HG03520 (cell line): Measurements from ENCODE around the gene HBS1L.

Source experiments
- ATAC-seq: cut with Tn5 transposase; IDR thresholded peaks from one replicate; pipeline ENCODE4 v1.9.1; 2021; ENCODE audit warnings: mild to moderate bottlenecking, moderate library complexity; ENCODE audit not compliant: unreplicated experiment

Gene HBS1L

DNA sequence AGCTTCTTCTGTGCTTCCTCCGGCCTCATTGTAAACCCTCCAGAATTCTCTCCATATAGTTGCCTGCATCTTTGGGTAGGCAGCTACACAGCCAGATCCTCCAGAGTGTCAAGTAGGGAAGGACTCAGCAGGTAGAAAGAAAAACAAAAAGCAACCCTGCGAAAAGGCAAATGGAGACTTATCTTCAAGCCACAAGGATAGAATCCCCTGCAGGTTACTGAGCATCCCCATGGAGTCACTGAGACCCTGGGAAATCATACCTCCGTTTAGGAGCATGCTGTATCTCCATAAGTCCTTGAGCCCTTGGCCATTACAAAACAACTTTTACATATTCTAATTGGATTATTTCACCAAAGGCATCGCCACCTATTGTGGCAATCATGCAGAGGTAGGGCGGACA is 133.3 kb downstream of the HBS1L start:
- ATAC-seq = no peak

DNA sequence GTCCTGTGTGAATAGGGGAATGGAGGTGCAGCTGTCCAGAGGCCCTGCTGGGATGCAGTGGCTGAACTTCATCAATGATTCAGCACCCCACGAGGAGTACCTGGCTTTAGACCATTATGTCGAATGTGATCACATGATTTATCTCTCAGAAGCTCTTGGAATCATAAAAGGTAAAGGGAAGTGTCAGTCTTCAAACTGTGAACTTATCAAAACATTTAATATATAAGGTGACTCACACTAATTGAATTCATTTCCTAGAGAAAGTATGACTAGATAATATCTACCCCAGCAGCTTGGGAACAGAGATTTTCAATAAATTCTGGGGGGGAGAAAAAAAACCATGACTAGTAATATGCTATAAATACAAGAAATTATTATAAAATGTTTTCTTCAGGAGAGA is 134.2 kb downstream of the HBS1L start:
- ATAC-seq = no peak

DNA sequence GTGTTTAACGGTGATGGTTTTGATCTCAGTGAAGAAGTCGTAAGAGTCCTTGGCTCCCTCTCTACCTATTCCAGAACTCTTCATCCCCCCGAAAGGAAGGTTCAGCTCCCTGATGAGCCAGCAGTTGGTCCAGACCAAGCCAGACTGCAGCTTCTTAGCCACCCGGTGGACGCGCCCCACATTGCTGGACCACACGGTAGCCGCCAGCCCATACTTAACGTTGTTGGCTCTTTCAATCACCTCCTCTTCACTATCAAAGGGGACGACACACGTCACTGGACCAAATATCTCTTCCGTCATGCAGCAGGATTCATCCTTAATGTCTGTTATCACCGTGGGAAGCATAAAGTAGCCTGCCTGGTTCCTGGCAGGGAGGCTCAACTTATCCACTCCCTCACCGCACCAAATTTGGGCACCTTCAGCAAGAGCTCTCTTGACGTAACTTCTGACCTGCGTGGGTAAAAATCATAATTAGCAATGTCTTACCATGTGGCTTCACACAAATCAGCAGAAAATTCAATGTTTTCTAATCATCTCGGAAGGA is 136.1 kb downstream of the HBS1L start:
- no peak for ATAC-seq

DNA sequence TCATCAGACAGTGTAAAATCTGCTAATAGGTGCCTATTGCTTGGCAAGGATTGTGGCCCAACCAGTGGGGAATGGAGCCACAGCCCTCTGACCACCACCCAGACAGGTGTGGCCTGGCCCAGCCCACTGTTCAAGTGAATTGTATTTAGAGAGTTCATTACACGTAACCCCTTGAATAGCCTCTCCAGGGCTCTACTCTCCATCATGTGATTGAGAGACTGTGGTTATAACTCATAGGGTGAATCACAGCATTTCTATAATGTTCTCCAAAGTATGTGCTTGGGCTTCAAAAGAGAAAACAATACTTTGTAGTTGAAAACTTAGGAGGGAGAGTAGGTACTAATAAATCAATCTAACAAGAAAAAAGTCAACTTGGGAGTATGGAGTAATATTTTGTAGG is 143.1 kb downstream of the HBS1L start:
- no peak for ATAC-seq

DNA sequence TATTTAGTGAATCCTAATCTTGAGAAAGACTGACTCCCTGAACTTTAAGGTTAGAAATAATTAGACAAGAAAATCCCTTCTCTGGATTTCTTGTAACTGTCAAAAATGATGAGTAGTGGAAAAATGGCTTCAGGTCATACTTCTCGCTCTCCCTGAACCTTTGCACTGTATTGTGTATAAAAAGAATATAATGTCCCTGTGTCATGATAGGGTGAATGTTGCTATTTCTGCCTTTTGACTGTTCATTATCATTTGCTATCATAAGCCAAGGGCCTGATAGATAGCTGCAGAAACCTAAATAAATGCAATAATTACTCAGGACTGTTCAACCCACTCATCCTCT is 144.1 kb downstream of the HBS1L start:
- no peak for ATAC-seq
